Transverse colon (tissue), 4 donors: Measurements from ENCODE around the gene CAVIN2.

ENCODE experiments used
- POLR2AphosphoS5 ChIP-seq, 3 donors: sonication (generic); formaldehyde crosslinking; IDR thresholded peaks; one replicate each; pipeline ENCODE4 v1.6.1; 2016; ENCODE audit warnings: antibody characterized with exemption in 3 of 3
- TF ChIP-seq, protein P1 (sequence below), 5 experiments: fragments of 200-600 bp in 3 of 5; fragments of 450-650 bp in 2 of 5; sonication (generic) in 3 of 5; IDR thresholded peaks; 1 replicate in 2 of 5; 2 replicates in 3 of 5; pipeline ENCODE4 v1.5.1; 2016 to 2017; ENCODE audit warnings: antibody characterized with exemption in 5 of 5, inconsistent platforms in 3 of 5, mild to moderate bottlenecking in 2 of 5, moderate library complexity in 1 of 5

DNA sequence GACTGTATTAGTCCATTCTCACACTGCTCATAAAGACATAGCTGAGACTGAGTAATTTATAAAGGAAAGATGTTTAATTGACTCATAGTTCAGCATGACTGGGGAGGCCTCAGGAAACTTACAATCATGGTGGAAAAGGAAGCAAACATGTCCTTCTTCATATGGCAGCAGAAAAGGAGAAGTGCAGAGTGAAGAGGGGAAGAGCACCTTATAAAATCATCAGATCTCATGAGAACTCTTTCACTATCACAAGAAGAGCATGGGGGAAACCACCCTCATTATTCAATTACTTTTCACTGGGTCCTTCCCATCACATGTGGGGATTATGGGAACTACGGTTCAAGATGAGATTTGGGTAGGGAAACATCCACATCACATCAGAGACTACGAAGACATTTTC lies 43.0 kb upstream of the CAVIN2 start:
- TF ChIP-seq, protein P1, sequence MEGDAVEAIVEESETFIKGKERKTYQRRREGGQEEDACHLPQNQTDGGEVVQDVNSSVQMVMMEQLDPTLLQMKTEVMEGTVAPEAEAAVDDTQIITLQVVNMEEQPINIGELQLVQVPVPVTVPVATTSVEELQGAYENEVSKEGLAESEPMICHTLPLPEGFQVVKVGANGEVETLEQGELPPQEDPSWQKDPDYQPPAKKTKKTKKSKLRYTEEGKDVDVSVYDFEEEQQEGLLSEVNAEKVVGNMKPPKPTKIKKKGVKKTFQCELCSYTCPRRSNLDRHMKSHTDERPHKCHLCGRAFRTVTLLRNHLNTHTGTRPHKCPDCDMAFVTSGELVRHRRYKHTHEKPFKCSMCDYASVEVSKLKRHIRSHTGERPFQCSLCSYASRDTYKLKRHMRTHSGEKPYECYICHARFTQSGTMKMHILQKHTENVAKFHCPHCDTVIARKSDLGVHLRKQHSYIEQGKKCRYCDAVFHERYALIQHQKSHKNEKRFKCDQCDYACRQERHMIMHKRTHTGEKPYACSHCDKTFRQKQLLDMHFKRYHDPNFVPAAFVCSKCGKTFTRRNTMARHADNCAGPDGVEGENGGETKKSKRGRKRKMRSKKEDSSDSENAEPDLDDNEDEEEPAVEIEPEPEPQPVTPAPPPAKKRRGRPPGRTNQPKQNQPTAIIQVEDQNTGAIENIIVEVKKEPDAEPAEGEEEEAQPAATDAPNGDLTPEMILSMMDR (IDR thresholded peaks at IDR 0.05) = no peak
- TF ChIP-seq POLR2AphosphoS5 (IDR thresholded peaks at IDR 0.05) = no peak
